GM21390 (cell line): ENCODE data around the gene COQ8A.
"Not testable (repeated sequence)": the region's sequence is repeated elsewhere in the genome, so short reads cannot be mapped to it uniquely, and the experiment has no call there.

Source experiments
- ATAC-seq: cut with Tn5 transposase; IDR thresholded peaks from one replicate; pipeline ENCODE4 v1.9.1; 2021; ENCODE audit not compliant: unreplicated experiment

The COQ8A gene

DNA sequence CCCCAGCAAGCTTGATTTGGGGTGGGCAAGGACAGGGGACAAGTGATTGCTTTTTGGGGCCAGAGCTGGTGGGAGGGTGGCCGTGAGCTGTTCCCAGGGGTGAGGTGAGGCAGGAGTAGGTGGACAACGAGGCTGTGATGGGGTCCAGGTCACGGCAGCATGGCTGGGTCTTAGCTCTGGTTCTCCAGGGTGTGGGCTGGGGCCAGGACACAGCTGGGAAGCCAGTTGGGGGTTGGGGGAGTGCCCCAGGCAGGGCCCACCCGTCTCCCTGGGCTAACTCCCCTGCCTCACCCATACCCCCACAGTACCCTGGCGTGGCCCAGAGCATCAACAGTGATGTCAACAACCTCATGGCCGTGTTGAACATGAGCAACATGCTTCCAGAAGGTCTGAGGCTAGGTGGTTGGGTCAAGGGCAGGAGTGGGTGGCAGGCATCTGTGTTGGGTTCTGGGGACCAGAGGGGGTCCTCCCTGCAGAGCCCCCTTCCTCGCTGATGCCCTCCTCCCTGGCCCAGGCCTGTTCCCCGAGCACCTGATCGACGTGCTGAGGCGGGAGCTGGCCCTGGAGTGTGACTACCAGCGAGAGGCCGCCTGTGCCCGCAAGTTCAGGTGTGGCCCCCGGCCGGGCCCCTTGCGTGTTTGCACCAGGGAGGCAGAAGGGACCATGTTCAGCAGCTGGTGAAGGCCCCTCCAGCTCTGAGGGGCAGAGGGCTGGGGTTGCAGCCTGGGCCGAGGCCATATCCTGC lies 43.3 kb downstream of the COQ8A start:
- ATAC-seq, result no peak

- no peak for ATAC-seq
Observed at GRCh38 chr1:226983992-226984364, 43.9 kb downstream of the COQ8A start.

- no peak for ATAC-seq
Observed at GRCh38 chr1:226984521-226985238, 44.6 kb downstream of the COQ8A start.

- no peak for ATAC-seq
Observed at GRCh38 chr1:226985239-226985838, 45.2 kb downstream of the COQ8A start.

- ATAC-seq, result no peak
Observed at GRCh38 chr1:226985839-226986463, 45.9 kb downstream of the COQ8A start.

GRCh38 chr1:226986496-226987178 lies 46.5 kb downstream of the COQ8A start:
- ATAC-seq, result no peak

GRCh38 chr1:226987179-226987536 lies 47.1 kb downstream of the COQ8A start:
- no peak for ATAC-seq

DNA sequence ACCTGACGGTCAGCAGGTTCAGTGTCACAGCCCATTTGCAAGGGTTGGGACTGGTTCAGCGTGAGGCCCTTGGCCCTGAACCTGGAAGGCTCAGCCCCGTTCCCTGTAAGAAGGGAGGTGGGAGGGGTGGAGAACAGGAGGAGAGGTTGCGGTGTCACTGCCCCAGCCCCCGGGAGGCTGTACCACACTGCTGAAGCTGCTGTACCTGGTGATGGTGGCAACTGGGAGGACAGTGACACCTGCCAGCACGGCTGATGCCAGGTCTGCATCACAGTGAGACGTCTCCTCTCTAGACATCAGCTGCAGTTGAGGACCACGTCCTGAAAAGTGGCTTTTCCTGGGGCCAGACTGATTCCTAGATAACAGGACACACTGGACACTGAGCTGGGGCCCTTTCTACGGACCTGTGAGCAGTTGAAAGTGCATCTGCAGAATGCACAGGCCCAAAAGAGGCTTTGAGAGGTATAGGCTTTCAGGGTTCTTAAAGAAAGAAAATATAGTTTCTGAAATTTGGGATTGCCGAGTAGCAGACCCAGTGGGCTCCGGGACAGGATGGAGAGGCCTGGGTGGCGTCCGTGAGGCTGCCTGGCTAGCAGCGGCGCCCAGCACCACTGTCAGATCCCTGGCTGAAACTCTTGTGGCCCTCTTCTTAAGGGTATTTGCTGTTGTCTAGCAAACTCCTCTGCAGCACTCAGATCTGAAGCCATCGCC lies 47.7 kb downstream of the COQ8A start:
- ATAC-seq, result no peak

- ATAC-seq, result no peak
Observed at GRCh38 chr1:226988334-226988666, 48.2 kb downstream of the COQ8A start.

DNA sequence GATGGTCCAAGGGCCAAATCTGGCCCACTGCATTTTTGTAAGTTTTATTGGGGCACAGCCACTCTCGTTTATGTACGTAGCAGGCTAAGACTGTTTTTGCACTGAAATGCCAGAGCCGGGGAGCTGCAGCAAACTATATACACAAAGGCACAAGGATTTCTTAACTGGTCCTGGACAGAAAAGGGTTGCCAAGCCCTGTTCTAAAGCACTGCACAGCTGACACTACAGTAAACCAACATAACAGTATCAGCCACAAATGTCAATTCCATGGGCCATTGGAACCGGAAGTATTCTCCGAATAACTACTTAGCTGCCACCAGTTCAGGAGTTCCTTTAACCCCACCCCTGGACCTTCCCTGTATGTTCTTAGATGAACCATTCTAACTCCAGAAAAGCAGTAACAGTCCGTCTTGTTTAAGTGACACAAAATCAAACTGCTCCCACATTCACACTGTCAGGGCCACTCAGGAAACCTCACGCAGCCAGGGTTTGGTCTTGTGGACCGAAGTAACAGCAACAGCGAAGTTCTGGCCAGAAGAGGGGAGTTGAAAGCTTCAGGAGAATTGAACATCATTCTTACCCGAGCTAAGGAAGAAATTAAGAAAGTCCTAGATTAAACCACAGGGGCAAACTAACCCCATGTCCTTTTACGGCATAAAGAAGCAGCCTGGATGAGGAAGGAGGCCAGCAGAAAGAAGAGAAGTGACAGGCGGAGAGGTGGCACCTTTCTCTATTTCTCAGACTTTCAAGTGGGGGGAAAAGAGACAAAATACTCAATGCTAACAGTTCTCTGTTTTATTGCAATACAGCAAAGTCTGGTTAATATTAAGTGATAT lies 49.2 kb downstream of the COQ8A start:
- ATAC-seq, result no peak

- ATAC-seq, result peak; percentile 85
Observed at GRCh38 chr1:226990133-226990716, 50.1 kb downstream of the COQ8A start.

DNA sequence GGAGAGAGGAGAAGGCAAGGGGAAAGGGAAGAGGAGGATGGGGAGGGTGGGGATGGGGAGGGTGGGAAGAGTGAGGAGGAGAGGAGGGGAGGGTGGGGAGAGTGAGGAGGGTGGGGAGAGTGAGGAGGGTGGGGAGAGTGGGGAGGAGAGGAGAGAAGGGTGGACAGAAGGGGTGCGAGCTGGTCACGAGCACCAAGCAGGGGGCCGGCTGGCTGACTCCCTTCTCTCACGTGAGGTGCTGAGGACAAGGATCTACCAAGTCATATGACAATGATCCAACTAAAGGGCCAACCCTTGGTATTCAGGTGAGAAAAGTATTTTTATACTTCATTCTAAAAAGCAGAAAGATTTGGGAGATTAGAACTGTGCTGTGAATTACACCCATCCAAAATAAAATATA lies 51.8 kb downstream of the COQ8A start:
- no peak for ATAC-seq

DNA sequence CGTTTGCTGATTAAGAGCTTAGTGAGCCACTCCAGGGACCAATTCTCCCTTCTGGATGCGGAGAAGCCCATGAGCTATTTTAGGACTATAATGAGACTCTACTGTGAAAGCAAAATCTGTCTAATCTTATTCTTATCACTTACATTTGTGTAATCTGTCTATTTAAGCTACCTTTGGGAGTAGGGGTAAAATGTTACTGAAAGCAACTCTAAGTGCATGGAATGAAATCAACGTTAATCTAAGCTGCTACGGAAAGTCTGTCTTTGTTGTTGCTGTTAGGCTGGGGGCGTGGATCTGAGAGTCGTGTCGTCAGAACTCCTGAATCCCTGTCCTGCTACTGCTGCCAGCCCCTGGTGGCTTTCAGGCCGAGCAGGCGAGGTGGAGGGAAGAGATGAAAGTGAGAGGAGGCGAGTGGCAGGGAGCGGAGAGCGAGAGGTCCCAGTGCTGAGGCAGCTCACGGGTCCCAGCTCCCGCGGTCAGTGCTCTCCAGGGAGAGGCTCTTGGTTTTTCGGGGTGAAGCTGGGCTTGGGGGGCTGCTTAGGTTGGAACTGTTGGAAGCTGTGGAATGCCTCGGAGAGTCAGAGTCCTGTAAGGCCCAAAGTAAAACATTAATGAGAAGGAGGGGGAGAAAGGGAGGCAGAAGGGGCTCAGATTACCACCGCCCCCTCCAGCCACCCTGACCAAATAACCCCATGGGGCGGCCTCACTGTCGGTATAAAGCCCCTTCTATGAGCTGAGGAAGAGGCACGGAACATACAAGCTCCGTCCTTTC lies 53.9 kb downstream of the COQ8A start:
- ATAC-seq, result no peak

- ATAC-seq, result no peak
Observed at GRCh38 chr1:226994586-226995364, 54.7 kb downstream of the COQ8A start.

- ATAC-seq, result peak; percentile 98
Observed at GRCh38 chr1:226995365-226996332, 55.6 kb downstream of the COQ8A start.

GRCh38 chr1:226999579-226999978 lies 59.5 kb downstream of the COQ8A start:
- not testable (repeated sequence) for ATAC-seq

DNA sequence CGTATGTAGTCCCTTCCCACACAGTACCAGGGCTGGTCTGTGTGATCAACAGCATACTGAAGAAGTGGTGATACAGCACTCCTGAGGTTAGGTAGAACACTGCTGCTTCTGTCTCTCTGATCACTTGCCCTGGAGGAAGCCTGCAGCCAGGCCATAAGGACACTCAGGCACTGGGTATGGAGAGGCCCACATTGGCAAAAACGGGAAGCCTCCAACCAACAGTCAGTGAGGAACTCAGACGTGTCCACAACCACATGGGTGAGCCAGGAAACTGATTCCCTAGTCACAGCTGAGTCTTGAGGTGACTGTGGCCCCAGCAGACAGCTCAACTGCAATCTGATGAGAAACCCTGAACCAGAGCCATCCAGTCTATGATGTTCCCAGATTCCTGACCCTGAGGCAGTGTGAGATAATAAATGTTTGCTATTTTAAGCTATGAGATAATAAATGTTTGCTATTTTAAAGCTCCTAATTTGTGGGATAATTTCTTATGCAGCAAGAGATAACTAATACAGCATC lies 62.5 kb downstream of the COQ8A start:
- no peak for ATAC-seq
